SJCRH30 (cell line): Measurements from ENCODE around the gene HNRNPA2B1. TPM values are rescaled to one million over a fixed set of nuclear protein-coding genes. Genes with fewer than 3 reads are reported as not detected.

ENCODE experiments used
- DNase-seq, 2 experiments: peaks; one replicate each; pipeline ENCODE4 v3.0.0-alpha.2; 2015 to 2020
- H3K27ac ChIP-seq: fragments of 250-450 bp; sonication (Bioruptor Pico); 2 replicates; pipeline ENCODE4 v1.5.1; 2020; ENCODE audit warnings: mild to moderate bottlenecking, moderate library complexity
- H3K27me3 ChIP-seq: fragments of 250-450 bp; sonication (Bioruptor Pico); 2 replicates; pipeline ENCODE4 v1.5.1; 2020; ENCODE audit warnings: mild to moderate bottlenecking, moderate library complexity
- H3K36me3 ChIP-seq: fragments of 250-450 bp; sonication (Bioruptor Pico); 2 replicates; pipeline ENCODE4 v1.5.1; 2020; ENCODE audit warnings: mild to moderate bottlenecking, moderate library complexity
- H3K4me1 ChIP-seq: fragments of 250-450 bp; sonication (Bioruptor Pico); 2 replicates; pipeline ENCODE4 v1.5.1; 2020; ENCODE audit warnings: mild to moderate bottlenecking, moderate library complexity
- H3K4me3 ChIP-seq: fragments of 250-450 bp; sonication (Bioruptor Pico); 2 replicates; pipeline ENCODE4 v1.5.1; 2020; ENCODE audit warnings: mild to moderate bottlenecking, moderate library complexity
- H3K9me3 ChIP-seq: fragments of 250-450 bp; sonication (Bioruptor Pico); replicated peaks from 2 replicates; pipeline ENCODE4 v1.5.1; 2020; ENCODE audit warnings: mild to moderate bottlenecking, moderate library complexity
- total RNA-seq: library from RNA; depleted of rRNA; stranded (reverse); fragments of >200 nt; shearing (Covaris generic); gene quantifications from 2 replicates; pipeline ENCODE4 v1.2.3, GENCODE V29; 2014; rRNA removed

The HNRNPA2B1 gene
- total RNA-seq: 746 and 863 TPM in 2 replicates

DNA sequence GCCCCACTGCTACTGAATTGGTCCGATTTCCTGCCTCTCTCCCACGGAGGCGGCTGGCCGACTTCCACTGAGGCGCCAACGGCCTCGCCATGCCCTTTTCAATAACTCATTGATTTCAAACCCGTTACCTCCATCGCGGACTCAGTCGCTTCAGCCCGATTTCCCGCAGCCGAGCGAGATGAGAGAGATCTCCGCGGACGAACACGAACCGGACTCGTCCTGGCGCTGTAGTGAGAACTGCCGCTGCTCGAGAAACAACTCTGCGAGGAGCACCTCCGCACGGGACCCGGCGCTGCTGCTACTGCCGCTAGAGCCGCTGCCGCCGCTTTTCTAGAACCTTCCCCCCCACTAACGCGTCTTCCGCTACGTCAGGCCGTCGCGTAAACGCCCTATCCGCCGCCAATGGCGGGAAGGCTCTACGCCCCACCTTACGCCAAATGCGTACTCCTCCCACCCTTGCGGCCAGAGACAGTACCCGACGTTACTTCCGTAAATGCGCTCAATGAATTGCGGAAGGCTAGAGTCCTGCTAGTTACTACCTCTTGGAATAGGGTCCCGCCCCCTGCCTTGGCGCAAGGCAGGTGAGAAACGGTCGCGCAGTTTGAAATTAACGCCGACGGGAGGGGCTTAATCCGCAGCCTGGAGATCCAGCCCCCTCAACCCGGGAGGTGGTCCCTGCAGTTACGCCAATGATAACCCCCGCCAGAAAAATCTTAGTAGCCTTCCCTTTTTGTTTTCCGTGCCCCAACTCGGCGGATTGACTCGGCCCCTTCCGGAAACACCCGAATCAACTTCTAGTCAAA, at the start of gene HNRNPA2B1:
HNRNPA2B1 (minus strand) TSS at position 303 of the 803 bp plus-strand sequence; CDS start at position 134, 169 bp downstream.
- Histone ChIP-seq H3K27ac (peak within 1 kb of the TSS; percentile 99), H3K4me3 (peak within 1 kb of the TSS; percentile 98), H3K4me1 (peaks cover 11% of the 10 kb centered on the region), H3K27me3 (no peaks in the 10 kb centered on the region), H3K9me3 (no peaks in the 10 kb centered on the region), H3K36me3 (peaks cover 84% of the 10 kb centered on the region)
- DNase-seq: peak; percentile 97 to 99

- Histone ChIP-seq H3K27ac (no peak overlapping the region), H3K4me1 (no peaks in the 10 kb centered on the region), H3K4me3 (no peak overlapping the region), H3K9me3 (no peaks in the 10 kb centered on the region), H3K27me3 (no peaks in the 10 kb centered on the region; the same call in 1 of the 2 replicates), H3K36me3 (no peaks in the 10 kb centered on the region)
- DNase-seq: no peak
Observed at GRCh38 chr7:26250239-26250638, 49.7 kb upstream of the HNRNPA2B1 start.

DNA sequence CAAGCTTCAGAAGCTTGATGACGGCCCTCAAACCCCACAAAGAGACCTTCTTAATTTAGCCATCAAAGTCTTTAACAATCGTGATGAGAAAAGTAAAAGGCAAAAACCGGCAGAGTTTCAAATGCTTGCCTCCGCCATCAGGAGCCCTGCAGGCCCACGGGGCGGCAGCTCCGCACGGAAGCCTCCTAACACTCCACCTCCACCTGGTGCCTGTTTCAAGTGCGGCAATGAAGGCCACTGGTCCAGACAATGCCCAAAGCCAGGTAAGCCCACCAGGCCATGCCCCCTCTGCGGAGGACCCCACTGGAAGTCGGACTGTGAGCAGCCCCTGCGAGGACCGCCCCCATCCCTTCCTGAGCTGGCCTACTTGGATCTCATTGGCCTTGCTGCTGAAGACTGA, 44.6 kb upstream of the HNRNPA2B1 start:
- Histone ChIP-seq H3K36me3 (no peaks in the 10 kb centered on the region), H3K9me3 (no peaks in the 10 kb centered on the region), H3K27me3 (peaks cover 3% of the 10 kb centered on the region; the same call in 1 of the 2 replicates), H3K4me3 (no peak overlapping the region), H3K27ac (no peak overlapping the region), H3K4me1 (no peaks in the 10 kb centered on the region)
- no peak for DNase-seq

DNA sequence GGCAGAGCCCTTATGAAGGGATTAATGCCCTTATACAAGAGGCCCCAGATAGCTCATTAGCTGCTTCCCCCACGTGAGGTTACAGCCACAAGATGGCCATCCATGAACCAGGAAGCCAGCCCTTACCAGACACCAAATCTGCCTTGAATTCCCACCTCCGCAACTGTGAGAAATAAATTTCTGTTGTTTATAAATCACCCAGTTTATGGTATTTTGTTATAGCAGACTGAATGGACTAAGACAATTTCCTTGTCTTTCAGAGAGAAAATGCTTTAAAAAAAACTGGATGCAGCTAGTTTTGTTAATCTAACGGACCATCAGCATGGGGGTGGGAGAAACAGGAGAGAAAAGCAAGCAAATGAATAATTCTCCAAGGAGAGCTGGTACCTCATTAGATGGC, 37.5 kb upstream of the HNRNPA2B1 start:
- Histone ChIP-seq H3K9me3 (no peaks in the 10 kb centered on the region), H3K36me3 (no peaks in the 10 kb centered on the region), H3K27ac (no peak overlapping the region), H3K4me1 (peaks cover 7% of the 10 kb centered on the region; the same call in 1 of the 2 replicates), H3K4me3 (no peak overlapping the region), H3K27me3 (peaks cover 3% of the 10 kb centered on the region; the same call in 1 of the 2 replicates)
- no peak for DNase-seq

DNA sequence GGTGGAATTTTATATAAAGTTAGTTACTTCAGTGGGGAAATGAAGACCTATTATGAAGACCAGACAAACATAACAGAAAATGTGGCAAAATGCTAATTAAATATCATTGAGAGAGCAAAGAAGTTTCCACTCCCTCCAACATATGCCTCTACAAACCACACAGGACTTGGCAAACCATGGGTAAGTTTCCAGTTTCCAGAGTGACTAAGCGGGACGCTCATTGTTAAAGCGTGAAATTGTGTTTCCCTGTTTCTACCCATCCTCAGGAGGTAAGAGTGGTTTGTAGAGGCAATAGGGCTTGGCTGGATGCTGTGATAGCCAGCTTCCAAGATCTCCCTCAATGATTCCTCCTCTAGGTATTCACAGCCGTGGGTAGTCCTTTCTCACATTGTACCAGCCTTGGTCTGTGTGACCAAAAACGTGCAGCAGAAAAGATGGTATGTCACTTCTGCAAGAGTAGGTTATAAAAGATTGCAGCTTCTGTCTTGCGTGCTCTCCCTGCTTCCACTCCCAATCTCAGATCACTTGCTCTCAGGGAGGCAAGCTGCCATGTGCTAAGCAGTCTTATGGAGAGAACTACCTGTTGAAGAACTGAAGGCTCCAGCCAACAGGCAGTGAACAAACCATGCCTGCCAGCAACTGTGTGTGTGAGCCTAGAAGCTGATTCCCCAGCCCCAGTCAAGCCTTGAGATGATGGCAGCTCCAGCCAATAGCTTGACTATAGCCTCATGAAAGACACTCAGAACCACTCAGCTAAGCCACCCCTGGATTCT, 36.7 kb upstream of the HNRNPA2B1 start:
- DNase-seq: peak in 1 of 2 experiments; percentile 47

DNA sequence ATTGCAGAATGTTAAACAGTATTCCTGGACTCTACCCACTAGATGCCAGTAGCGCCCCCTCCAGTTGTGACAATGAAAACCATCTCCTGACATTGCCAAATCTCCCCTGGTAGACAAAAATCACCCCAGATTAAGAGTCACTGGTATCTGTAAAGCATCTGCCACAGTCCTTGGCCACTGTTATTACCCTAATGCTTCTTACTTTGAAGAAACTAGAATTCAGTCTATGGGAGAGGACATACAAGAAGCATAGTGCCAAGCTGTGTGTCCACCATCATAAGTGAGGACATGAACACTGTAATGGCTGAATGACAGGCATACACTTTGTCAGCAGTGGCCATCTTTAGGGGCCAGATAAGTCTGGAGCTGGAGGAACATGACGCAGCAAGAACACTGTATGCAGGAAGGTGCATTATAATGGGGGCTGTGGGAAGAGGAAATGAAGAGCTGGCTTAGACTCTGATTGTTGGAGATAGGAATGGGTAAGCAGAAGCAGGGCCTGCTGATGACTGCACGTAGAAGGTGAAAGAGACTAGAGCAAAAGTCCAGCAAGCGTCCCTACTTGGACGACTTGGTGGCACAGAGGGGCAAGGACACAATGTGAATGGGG, 33.5 kb upstream of the HNRNPA2B1 start:
- Histone ChIP-seq H3K9me3 (no peaks in the 10 kb centered on the region), H3K4me1 (peaks cover 7% of the 10 kb centered on the region; the same call in 1 of the 2 replicates), H3K27me3 (peaks cover 3% of the 10 kb centered on the region; the same call in 1 of the 2 replicates), H3K27ac (no peak overlapping the region), H3K36me3 (no peaks in the 10 kb centered on the region), H3K4me3 (no peak overlapping the region)
- no peak for DNase-seq

More for the DNA sequence above, 36.7 kb upstream of the HNRNPA2B1 start:
- no peak overlapping the region for H3K27ac ChIP-seq
- peaks cover 7% of the 10 kb centered on the region; the same call in 1 of the 2 replicates for H3K4me1 ChIP-seq
- H3K4me3 ChIP-seq: no peak overlapping the region
- no peaks in the 10 kb centered on the region for H3K36me3 ChIP-seq
- peaks cover 3% of the 10 kb centered on the region; the same call in 1 of the 2 replicates for H3K27me3 ChIP-seq
- H3K9me3 ChIP-seq: no peaks in the 10 kb centered on the region

DNA sequence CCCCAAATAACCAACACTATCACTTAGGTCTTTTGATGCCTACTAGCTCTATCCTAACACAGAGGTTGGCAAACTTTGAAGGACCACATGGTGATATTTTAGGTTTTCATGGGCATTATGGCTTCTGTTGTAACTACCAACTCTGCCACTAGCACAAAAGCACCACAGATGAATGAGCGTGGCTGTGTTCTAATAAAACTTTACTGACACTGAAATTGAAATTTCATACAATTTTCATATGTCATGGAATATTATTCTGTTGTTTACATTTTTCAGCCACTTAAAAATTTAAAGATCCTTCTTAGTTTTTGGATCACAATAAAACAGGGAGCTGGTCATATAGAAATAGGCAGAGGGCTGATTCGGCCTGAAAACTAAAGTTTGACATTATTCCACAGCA, 27.4 kb upstream of the HNRNPA2B1 start:
- H3K27me3 ChIP-seq: no peaks in the 10 kb centered on the region
- no peaks in the 10 kb centered on the region for H3K36me3 ChIP-seq
- no peaks in the 10 kb centered on the region for H3K9me3 ChIP-seq
- H3K27ac ChIP-seq: no peak overlapping the region
- DNase-seq: no peak
- no peaks in the 10 kb centered on the region for H3K4me1 ChIP-seq
- no peak overlapping the region for H3K4me3 ChIP-seq

DNA sequence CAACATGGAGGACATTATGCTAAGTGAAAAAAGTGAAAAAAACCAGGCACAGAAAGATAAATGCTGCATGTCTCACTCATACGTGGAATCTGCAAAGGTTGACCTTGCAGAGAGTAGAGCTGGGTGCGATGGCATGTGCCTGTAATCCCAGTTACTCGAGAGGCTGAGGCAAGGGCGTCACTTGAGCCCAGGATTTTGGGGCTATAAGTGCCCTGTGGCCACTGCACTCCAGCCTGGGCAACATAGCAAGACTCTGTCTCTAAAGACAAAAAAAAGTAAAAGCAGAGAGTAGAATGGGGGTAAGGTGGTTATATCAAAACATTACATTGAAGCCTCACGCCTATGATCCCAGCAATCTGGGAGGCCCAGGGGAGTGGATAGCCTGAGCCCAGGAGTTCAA, 23.8 kb upstream of the HNRNPA2B1 start:
- Histone ChIP-seq H3K36me3 (no peaks in the 10 kb centered on the region), H3K4me1 (no peaks in the 10 kb centered on the region), H3K9me3 (no peaks in the 10 kb centered on the region), H3K27me3 (no peaks in the 10 kb centered on the region; the same call in 1 of the 2 replicates), H3K4me3 (no peak overlapping the region), H3K27ac (no peak overlapping the region)
- no peak for DNase-seq

DNA sequence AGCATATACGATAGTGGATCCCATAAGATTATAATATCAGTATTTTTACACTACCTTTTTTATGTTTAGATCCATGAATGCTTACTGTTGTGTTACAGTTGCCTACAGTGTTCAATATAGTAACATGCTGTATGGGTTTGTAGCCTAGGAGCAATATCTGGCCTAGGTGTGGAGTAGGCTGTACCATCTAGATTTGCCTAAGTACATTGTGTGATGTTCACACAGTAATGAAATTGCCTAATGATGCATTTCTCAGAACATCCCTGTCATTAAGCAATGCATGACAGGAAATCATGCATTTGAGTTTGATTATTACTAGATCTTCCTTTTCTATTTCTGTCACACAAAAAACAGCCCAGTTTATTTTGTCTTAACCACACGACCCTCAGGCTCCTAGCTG, 15.5 kb upstream of the HNRNPA2B1 start:
- no peaks in the 10 kb centered on the region for H3K4me1 ChIP-seq
- peaks cover 24% of the 10 kb centered on the region for H3K36me3 ChIP-seq
- H3K4me3 ChIP-seq: no peak overlapping the region
- no peak overlapping the region for H3K27ac ChIP-seq
- H3K27me3 ChIP-seq: no peaks in the 10 kb centered on the region; the same call in 1 of the 2 replicates
- no peaks in the 10 kb centered on the region for H3K9me3 ChIP-seq
- no peak for DNase-seq

- no peak for DNase-seq
- Histone ChIP-seq H3K27ac (no peak overlapping the region), H3K27me3 (no peaks in the 10 kb centered on the region; the same call in 1 of the 2 replicates), H3K4me3 (no peak overlapping the region), H3K36me3 (peaks cover 44% of the 10 kb centered on the region), H3K4me1 (no peaks in the 10 kb centered on the region), H3K9me3 (no peaks in the 10 kb centered on the region)
Observed at GRCh38 chr7:26213807-26214515, 13.4 kb upstream of the HNRNPA2B1 start.

DNA sequence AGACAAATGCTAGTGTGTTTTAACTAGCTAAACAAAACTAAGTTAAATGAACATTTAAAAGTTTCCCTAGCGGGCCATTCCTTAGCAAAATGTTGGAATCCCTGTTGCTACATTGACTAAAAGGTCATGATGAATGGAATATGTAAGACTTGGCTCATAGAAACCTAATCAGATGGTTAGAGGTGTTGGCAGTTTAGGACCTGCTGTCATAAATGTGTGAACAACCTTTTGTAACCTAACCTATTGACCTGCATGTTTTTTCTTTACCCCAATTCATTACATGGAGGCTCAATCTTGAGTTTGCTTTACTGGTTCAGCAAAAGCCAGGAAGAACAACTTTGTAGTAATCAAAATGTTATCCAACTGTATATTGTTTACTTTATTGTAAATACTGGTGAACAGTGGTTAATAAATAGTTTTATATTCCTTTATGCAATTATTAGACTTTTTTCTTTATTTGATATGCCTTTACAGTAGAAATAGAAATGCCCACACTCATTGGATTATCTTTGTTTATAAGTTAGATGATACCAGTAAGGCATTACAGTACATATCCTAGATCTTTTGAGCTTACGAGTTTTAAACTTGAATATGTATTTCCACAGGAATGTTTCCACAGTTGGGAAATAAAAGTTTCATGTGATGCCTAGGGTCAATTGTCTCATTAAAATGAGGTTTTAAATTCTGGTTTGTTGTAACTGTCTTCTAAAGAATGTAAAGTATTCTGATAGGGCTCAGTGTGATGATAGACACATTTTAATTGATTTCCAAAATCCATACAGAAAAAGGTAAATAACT, 12.6 kb upstream of the HNRNPA2B1 start:
- DNase-seq: no peak
- no peaks in the 10 kb centered on the region for H3K9me3 ChIP-seq
- H3K27ac ChIP-seq: no peak overlapping the region
- H3K27me3 ChIP-seq: no peaks in the 10 kb centered on the region; the same call in 1 of the 2 replicates
- H3K4me1 ChIP-seq: no peaks in the 10 kb centered on the region
- no peak overlapping the region for H3K4me3 ChIP-seq
- peaks cover 50% of the 10 kb centered on the region for H3K36me3 ChIP-seq

DNA sequence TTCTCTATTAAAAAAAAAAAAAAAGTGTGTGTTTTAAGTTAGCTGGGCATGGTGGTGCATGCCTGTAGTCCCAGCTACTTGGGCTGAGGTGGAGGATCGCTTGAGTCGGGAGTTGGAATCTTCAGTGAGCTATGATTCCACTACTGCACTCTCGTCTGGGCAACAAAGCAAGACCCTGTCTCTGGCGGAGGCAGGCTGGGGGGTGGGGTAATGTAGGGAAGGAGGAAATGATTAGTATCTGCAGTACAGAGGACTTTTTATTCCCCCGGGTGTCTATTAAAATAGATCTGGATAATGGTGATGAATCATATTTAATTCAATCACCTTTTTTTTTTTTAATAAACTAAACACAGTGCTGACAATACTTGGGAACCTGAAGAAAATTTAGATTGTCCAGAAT, 7.5 kb upstream of the HNRNPA2B1 start:
- no peak overlapping the region for H3K27ac ChIP-seq
- peaks cover 2% of the 10 kb centered on the region; the same call in 1 of the 2 replicates for H3K4me1 ChIP-seq
- H3K4me3 ChIP-seq: no peak overlapping the region
- no peaks in the 10 kb centered on the region for H3K27me3 ChIP-seq
- DNase-seq: no peak
- H3K36me3 ChIP-seq: peaks cover 96% of the 10 kb centered on the region
- no peaks in the 10 kb centered on the region for H3K9me3 ChIP-seq

GRCh38 chr7:26203016-26203415, 2.5 kb upstream of the HNRNPA2B1 start:
- peaks cover 2% of the 10 kb centered on the region; the same call in 1 of the 2 replicates for H3K4me1 ChIP-seq
- no peak for DNase-seq
- H3K36me3 ChIP-seq: peaks cover 84% of the 10 kb centered on the region
- H3K4me3 ChIP-seq: peak overlapping the region; percentile 98
- no peaks in the 10 kb centered on the region for H3K27me3 ChIP-seq
- H3K27ac ChIP-seq: peak overlapping the region; percentile 99
- H3K9me3 ChIP-seq: no peaks in the 10 kb centered on the region
